ENCODE data around the gene ACD.
A peak's percentile ranks its signal among the peaks of the same experiment; 100 is the strongest.

The ACD gene

GRCh38 chr16:67659675-67660563 is at the start of gene ACD:
TSS of gene ACD (minus strand) at chr16:67660260. CDS start at chr16:67660220, 40 bp downstream.
- peaks cover 27% of the 10 kb centered on the region for H3K4me1 Mint-ChIP-seq
- DNase-seq (ENCODE audit: low spot score in 2 of 2) (peak; percentile 87 to 91), ATAC-seq (replicated peaks; ENCODE audit: extremely low read depth, poor library complexity, severe bottlenecking) (peak; percentile 71)
- peaks cover 23% of the 10 kb centered on the region for H3K36me3 Mint-ChIP-seq (ENCODE audit: insufficient read depth)
- peak within 1 kb of the TSS; percentile 91 for H3K27ac Mint-ChIP-seq (ENCODE audit: low read depth)
- H3K27me3 Mint-ChIP-seq, result no peaks in the 10 kb centered on the region
- H3K9me3 Mint-ChIP-seq, result no peaks in the 10 kb centered on the region
- peak within 1 kb of the TSS; percentile 91 for H3K4me3 Mint-ChIP-seq

- Mint-ChIP-seq H3K9me3 (no peaks in the 10 kb centered on the region), H3K36me3 (ENCODE audit: insufficient read depth) (peaks cover 2% of the 10 kb centered on the region), H3K4me3 (no peak overlapping the region), H3K4me1 (peaks cover 21% of the 10 kb centered on the region), H3K27me3 (no peaks in the 10 kb centered on the region), H3K27ac (ENCODE audit: low read depth) (no peak overlapping the region)
- ATAC-seq (replicated peaks; ENCODE audit: extremely low read depth, poor library complexity, severe bottlenecking) (no peak), DNase-seq (ENCODE audit: low spot score in 2 of 2) (no peak)
These were observed 49.0 kb upstream of the ACD start for GRCh38 chr16:67709050-67709449.

GRCh38 chr16:67708368-67708771 is 48.3 kb upstream of the ACD start:
- Mint-ChIP-seq H3K27ac (ENCODE audit: low read depth) (no peak overlapping the region), H3K9me3 (no peaks in the 10 kb centered on the region), H3K4me1 (peaks cover 28% of the 10 kb centered on the region), H3K36me3 (ENCODE audit: insufficient read depth) (peaks cover 2% of the 10 kb centered on the region), H3K4me3 (no peak overlapping the region), H3K27me3 (no peaks in the 10 kb centered on the region)
- ATAC-seq (replicated peaks; ENCODE audit: extremely low read depth, poor library complexity, severe bottlenecking), result no peak
- no peak for DNase-seq (ENCODE audit: low spot score in 2 of 2)

- Mint-ChIP-seq H3K27me3 (no peaks in the 10 kb centered on the region), H3K36me3 (ENCODE audit: insufficient read depth) (peaks cover 2% of the 10 kb centered on the region), H3K9me3 (no peaks in the 10 kb centered on the region), H3K4me1 (peaks cover 33% of the 10 kb centered on the region), H3K4me3 (no peak overlapping the region), H3K27ac (ENCODE audit: low read depth) (no peak overlapping the region)
- no peak for DNase-seq (ENCODE audit: low spot score in 2 of 2)
- no peak for ATAC-seq (replicated peaks; ENCODE audit: extremely low read depth, poor library complexity, severe bottlenecking)
These were observed 47.7 kb upstream of the ACD start for GRCh38 chr16:67707790-67708189.

- Mint-ChIP-seq H3K9me3 (no peaks in the 10 kb centered on the region), H3K4me1 (peaks cover 33% of the 10 kb centered on the region), H3K4me3 (no peak overlapping the region), H3K27ac (ENCODE audit: low read depth) (no peak overlapping the region), H3K27me3 (no peaks in the 10 kb centered on the region), H3K36me3 (ENCODE audit: insufficient read depth) (peaks cover 2% of the 10 kb centered on the region)
- DNase-seq (ENCODE audit: low spot score in 2 of 2), result no peak
- no peak for ATAC-seq (replicated peaks; ENCODE audit: extremely low read depth, poor library complexity, severe bottlenecking)
These were observed 47.1 kb upstream of the ACD start for GRCh38 chr16:67707210-67707609.

- no peak for ATAC-seq (replicated peaks; ENCODE audit: extremely low read depth, poor library complexity, severe bottlenecking)
- Mint-ChIP-seq H3K9me3 (no peaks in the 10 kb centered on the region), H3K27ac (ENCODE audit: low read depth) (peak overlapping the region; percentile 92), H3K4me3 (peak overlapping the region; percentile 52), H3K4me1 (peaks cover 19% of the 10 kb centered on the region), H3K36me3 (ENCODE audit: insufficient read depth) (no peaks in the 10 kb centered on the region), H3K27me3 (no peaks in the 10 kb centered on the region)
- DNase-seq (ENCODE audit: low spot score in 2 of 2), result no peak
These were observed 44.0 kb upstream of the ACD start for GRCh38 chr16:67704110-67704509.

- H3K4me3 Mint-ChIP-seq, result peak overlapping the region; percentile 52
- ATAC-seq (replicated peaks; ENCODE audit: extremely low read depth, poor library complexity, severe bottlenecking) (peak; percentile 56), DNase-seq (ENCODE audit: low spot score in 2 of 2) (no peak)
- no peaks in the 10 kb centered on the region for H3K27me3 Mint-ChIP-seq
- H3K27ac Mint-ChIP-seq (ENCODE audit: low read depth), result peak overlapping the region; percentile 92
- peaks cover 19% of the 10 kb centered on the region for H3K4me1 Mint-ChIP-seq
- no peaks in the 10 kb centered on the region for H3K9me3 Mint-ChIP-seq
- H3K36me3 Mint-ChIP-seq (ENCODE audit: insufficient read depth), result no peaks in the 10 kb centered on the region
These were observed 43.6 kb upstream of the ACD start for GRCh38 chr16:67703626-67704025.

- Mint-ChIP-seq H3K27me3 (no peaks in the 10 kb centered on the region), H3K4me3 (no peak overlapping the region)
- no peak for ATAC-seq (replicated peaks; ENCODE audit: extremely low read depth, poor library complexity, severe bottlenecking)
These were observed 42.1 kb upstream of the ACD start for GRCh38 chr16:67702130-67702529.

GRCh38 chr16:67701420-67701819 is 41.4 kb upstream of the ACD start:
- H3K27me3 Mint-ChIP-seq, result no peaks in the 10 kb centered on the region
- ATAC-seq (replicated peaks; ENCODE audit: extremely low read depth, poor library complexity, severe bottlenecking), result no peak
- no peak overlapping the region for H3K4me3 Mint-ChIP-seq
- H3K9me3 Mint-ChIP-seq, result no peaks in the 10 kb centered on the region
- peaks cover 19% of the 10 kb centered on the region for H3K4me1 Mint-ChIP-seq
- no peak for DNase-seq (ENCODE audit: low spot score in 2 of 2)
- H3K27ac Mint-ChIP-seq (ENCODE audit: low read depth), result no peak overlapping the region
- H3K36me3 Mint-ChIP-seq (ENCODE audit: insufficient read depth), result no peaks in the 10 kb centered on the region

More at GRCh38 chr16:67702130-67702529, 42.1 kb upstream of the ACD start:
- no peaks in the 10 kb centered on the region for H3K9me3 Mint-ChIP-seq
- no peak for DNase-seq (ENCODE audit: low spot score in 2 of 2)
- peak overlapping the region; percentile 92 for H3K27ac Mint-ChIP-seq (ENCODE audit: low read depth)
- H3K36me3 Mint-ChIP-seq (ENCODE audit: insufficient read depth), result no peaks in the 10 kb centered on the region
- H3K4me1 Mint-ChIP-seq, result peaks cover 19% of the 10 kb centered on the region

- no peak for DNase-seq (ENCODE audit: low spot score in 2 of 2)
- Mint-ChIP-seq H3K36me3 (ENCODE audit: insufficient read depth) (no peaks in the 10 kb centered on the region), H3K4me1 (peaks cover 12% of the 10 kb centered on the region), H3K27ac (ENCODE audit: low read depth) (no peak overlapping the region), H3K4me3 (no peak overlapping the region), H3K27me3 (no peaks in the 10 kb centered on the region), H3K9me3 (no peaks in the 10 kb centered on the region)
- ATAC-seq (replicated peaks; ENCODE audit: extremely low read depth, poor library complexity, severe bottlenecking), result no peak
These were observed 39.2 kb upstream of the ACD start for GRCh38 chr16:67699265-67699664.

GRCh38 chr16:67697422-67698185 is 37.5 kb upstream of the ACD start:
- no peak overlapping the region for H3K27ac Mint-ChIP-seq (ENCODE audit: low read depth)
- no peak for ATAC-seq (replicated peaks; ENCODE audit: extremely low read depth, poor library complexity, severe bottlenecking)

GRCh38 chr16:67694611-67695010 is 34.6 kb upstream of the ACD start:
- Mint-ChIP-seq H3K4me3 (no peak overlapping the region), H3K9me3 (no peaks in the 10 kb centered on the region), H3K27me3 (no peaks in the 10 kb centered on the region), H3K4me1 (peaks cover 7% of the 10 kb centered on the region), H3K27ac (ENCODE audit: low read depth) (no peak overlapping the region), H3K36me3 (ENCODE audit: insufficient read depth) (peaks cover 2% of the 10 kb centered on the region)
- ATAC-seq (replicated peaks; ENCODE audit: extremely low read depth, poor library complexity, severe bottlenecking) (no peak), DNase-seq (ENCODE audit: low spot score in 2 of 2) (no peak)

More at GRCh38 chr16:67697422-67698185, 37.5 kb upstream of the ACD start:
- Mint-ChIP-seq H3K9me3 (no peaks in the 10 kb centered on the region), H3K36me3 (ENCODE audit: insufficient read depth) (no peaks in the 10 kb centered on the region), H3K4me3 (no peak overlapping the region), H3K27me3 (no peaks in the 10 kb centered on the region), H3K4me1 (no peaks in the 10 kb centered on the region)
- DNase-seq (ENCODE audit: low spot score in 2 of 2), result no peak

Measured in central memory CD8-positive, alpha-beta T cell (primary cell).